SU-DHL-6 (cell line): ENCODE data around the gene RBBP5.

Source experiments
- EZH2phosphoT487 ChIP-seq: fragments of 200-600 bp; sonication (generic), shearing (Covaris generic); conservative IDR thresholded peaks from 2 replicates; pipeline ENCODE4 v1.6.1; 2018; ENCODE audit warnings: mild to moderate bottlenecking, antibody characterized with exemption, low read length, moderate library complexity, mixed read lengths
- TF ChIP-seq, protein P1 (sequence below): fragments of 200-600 bp; sonication (generic); IDR thresholded peaks from one replicate; pipeline ENCODE4 v1.5.1; 2017; ENCODE audit warnings: antibody characterized with exemption, mild to moderate bottlenecking, low read length, moderate library complexity; ENCODE audit not compliant: insufficient read depth, poor library complexity, severe bottlenecking

DNA sequence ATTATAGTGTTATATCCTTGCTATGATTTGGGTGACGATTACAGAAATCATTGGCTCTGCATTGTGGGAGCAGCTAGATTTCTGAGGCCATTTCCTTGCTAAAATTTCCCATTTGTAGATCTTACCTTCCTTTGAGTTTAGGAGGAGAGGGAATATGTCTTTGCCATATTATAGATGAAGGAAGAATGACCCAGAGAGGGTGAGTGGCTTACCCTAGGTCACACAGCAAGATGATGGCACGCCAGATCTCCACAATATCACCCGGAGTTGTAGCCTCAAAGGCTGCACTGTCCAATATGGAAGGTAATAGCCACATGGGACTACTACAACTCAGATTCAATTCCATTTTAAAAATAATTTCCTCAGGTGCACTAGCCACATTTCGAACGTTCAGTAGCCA, 68.5 kb downstream of the RBBP5 start:
- TF ChIP-seq, protein P1, sequence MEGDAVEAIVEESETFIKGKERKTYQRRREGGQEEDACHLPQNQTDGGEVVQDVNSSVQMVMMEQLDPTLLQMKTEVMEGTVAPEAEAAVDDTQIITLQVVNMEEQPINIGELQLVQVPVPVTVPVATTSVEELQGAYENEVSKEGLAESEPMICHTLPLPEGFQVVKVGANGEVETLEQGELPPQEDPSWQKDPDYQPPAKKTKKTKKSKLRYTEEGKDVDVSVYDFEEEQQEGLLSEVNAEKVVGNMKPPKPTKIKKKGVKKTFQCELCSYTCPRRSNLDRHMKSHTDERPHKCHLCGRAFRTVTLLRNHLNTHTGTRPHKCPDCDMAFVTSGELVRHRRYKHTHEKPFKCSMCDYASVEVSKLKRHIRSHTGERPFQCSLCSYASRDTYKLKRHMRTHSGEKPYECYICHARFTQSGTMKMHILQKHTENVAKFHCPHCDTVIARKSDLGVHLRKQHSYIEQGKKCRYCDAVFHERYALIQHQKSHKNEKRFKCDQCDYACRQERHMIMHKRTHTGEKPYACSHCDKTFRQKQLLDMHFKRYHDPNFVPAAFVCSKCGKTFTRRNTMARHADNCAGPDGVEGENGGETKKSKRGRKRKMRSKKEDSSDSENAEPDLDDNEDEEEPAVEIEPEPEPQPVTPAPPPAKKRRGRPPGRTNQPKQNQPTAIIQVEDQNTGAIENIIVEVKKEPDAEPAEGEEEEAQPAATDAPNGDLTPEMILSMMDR, result no peak
- no peak for TF ChIP-seq EZH2phosphoT487
